Mucosa of rectum (tissue), 2 donors: ENCODE results near the gene C11orf68.
A peak's percentile ranks its signal among the peaks of the same experiment; 100 is the strongest.

Source experiments
- H3K27ac ChIP-seq, 2 donors: one replicate each; pipeline ENCODE4 v1.7.0; 2013; ENCODE audit warnings: inconsistent platforms in 2 of 2, low read depth in 2 of 2, low read length in 2 of 2
- H3K27me3 ChIP-seq, 2 donors: one replicate each; pipeline ENCODE4 v1.7.0; 2013; ENCODE audit warnings: low read length in 2 of 2; ENCODE audit not compliant: control insufficient read depth in 2 of 2, insufficient read depth in 2 of 2
- H3K36me3 ChIP-seq, 2 donors: one replicate each; pipeline ENCODE4 v1.7.0; 2013; ENCODE audit warnings: low read length in 2 of 2; ENCODE audit not compliant: control insufficient read depth in 2 of 2, insufficient read depth in 2 of 2
- H3K4me1 ChIP-seq, 2 donors: one replicate each; pipeline ENCODE4 v1.7.0; 2013; ENCODE audit warnings: low read length in 2 of 2, mild to moderate bottlenecking in 1 of 2; ENCODE audit not compliant: control insufficient read depth in 2 of 2, insufficient read depth in 2 of 2
- H3K4me3 ChIP-seq, 2 donors: one replicate each; pipeline ENCODE4 v1.7.0; 2013; ENCODE audit warnings: low read length in 2 of 2
- H3K9ac ChIP-seq, 2 donors: one replicate each; pipeline ENCODE4 v1.7.0; 2013; ENCODE audit warnings: low read length in 2 of 2, low read depth in 1 of 2, mild to moderate bottlenecking in 1 of 2
- H3K9me3 ChIP-seq, 2 donors: one replicate each; pipeline ENCODE4 v1.7.0; 2013; ENCODE audit warnings: low read length in 2 of 2; ENCODE audit not compliant: control insufficient read depth in 2 of 2
- donor health status: healthy.
- donor health status: Normal muscosa, but diverticular disease.

The C11orf68 gene

GRCh38 chr11:65927904-65928397 is 9.1 kb upstream of the C11orf68 start:
- Histone ChIP-seq H3K27me3 (no peaks in the 10 kb centered on the region), H3K4me3 (peak overlapping the region; percentile 15 to 48), H3K36me3 (no peaks in the 10 kb centered on the region), H3K27ac (peak overlapping the region in 1 of 2 donors; percentile 87), H3K4me1 (peaks cover 0 to 9% of the 10 kb centered on the region in 2 donors), H3K9ac (peak overlapping the region in 1 of 2 donors; percentile 38), H3K9me3 (no peaks in the 10 kb centered on the region)

DNA sequence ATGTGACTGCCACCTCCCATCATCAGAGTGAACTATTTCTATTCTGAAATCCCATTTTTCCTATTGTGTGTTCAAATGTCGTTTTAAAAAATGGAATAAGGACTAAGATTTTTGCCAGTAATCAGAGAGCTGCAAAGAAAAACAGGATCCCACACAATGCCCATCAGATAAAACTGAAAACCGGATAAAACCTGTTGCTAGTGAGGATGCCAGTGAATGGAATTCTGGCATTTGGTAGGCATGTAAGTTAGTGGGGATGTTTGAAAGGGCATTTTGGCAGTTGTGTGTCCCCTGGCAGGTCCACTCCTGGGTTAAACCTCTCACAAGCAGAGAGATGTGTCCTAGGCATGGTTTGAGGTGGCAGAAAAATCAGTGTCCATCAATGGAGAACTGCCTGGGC is 6.5 kb upstream of the C11orf68 start:
- H3K9ac ChIP-seq, result no peak overlapping the region
- no peaks in the 10 kb centered on the region for H3K27me3 ChIP-seq
- H3K4me1 ChIP-seq, result peaks cover 6 to 14% of the 10 kb centered on the region in 2 donors
- peaks cover 8 to 10% of the 10 kb centered on the region in 2 donors for H3K36me3 ChIP-seq
- H3K9me3 ChIP-seq, result no peaks in the 10 kb centered on the region
- no peak overlapping the region for H3K27ac ChIP-seq
- no peak overlapping the region for H3K4me3 ChIP-seq

DNA sequence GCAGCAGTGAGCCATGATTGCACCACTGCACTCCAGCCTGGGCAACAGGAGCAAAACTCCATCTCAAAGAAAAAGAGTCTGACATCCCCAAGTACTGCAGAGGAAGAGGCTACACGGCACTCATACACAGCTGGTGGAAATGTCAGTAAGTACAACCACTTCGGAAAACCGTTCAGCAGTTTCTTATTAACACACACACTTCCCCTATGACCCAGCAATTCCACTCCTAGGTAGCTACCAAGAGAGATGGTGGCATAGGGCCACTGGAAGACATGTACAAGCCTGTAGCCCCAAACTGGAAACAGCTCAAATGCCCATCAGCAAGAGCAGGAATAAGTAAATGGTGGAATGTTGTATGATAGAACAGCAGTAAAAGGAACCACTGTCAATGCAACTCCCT is 3.7 kb upstream of the C11orf68 start:
- Histone ChIP-seq H3K27me3 (no peaks in the 10 kb centered on the region), H3K4me3 (no peak overlapping the region), H3K36me3 (peaks cover 8 to 10% of the 10 kb centered on the region in 2 donors), H3K9ac (no peak overlapping the region), H3K4me1 (peaks cover 20% of the 10 kb centered on the region in 2 donors), H3K27ac (no peak overlapping the region), H3K9me3 (no peaks in the 10 kb centered on the region)

GRCh38 chr11:65921876-65922275 is 3.0 kb upstream of the C11orf68 start:
- Histone ChIP-seq H3K4me3 (no peak overlapping the region), H3K9me3 (no peaks in the 10 kb centered on the region), H3K27ac (no peak overlapping the region), H3K9ac (no peak overlapping the region), H3K4me1 (peaks cover 25 to 27% of the 10 kb centered on the region in 2 donors), H3K36me3 (peaks cover 8 to 10% of the 10 kb centered on the region in 2 donors), H3K27me3 (no peaks in the 10 kb centered on the region)

GRCh38 chr11:65921033-65921555 is 2.2 kb upstream of the C11orf68 start:
- H3K27ac ChIP-seq, result no peak overlapping the region
- H3K36me3 ChIP-seq, result peaks cover 8 to 10% of the 10 kb centered on the region in 2 donors
- no peaks in the 10 kb centered on the region for H3K27me3 ChIP-seq
- peak overlapping the region in 1 of 2 donors; percentile 24 for H3K9ac ChIP-seq
- no peaks in the 10 kb centered on the region for H3K9me3 ChIP-seq
- H3K4me3 ChIP-seq, result no peak overlapping the region
- peaks cover 27 to 28% of the 10 kb centered on the region in 2 donors for H3K4me1 ChIP-seq

DNA sequence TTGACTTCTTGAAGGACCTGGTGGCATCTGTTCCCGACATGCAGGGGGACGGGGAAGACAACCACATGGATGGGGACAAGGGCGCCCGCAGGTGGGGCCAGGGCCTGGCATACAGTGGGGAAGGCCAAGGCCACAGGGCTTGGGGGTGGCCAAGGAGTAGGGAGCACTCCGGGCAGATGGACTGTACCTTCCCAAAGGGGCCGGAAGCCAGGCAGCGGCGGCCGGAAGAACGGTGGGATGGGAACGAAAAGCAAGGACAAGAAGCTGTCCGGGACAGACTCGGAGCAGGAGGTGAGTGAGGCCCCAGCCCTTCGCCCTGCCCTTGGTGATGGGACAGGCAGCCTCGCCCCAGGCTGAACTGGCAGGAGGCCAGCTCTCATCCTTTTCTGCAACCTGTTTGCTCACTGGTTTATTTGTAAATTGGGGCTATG is 1.5 kb upstream of the C11orf68 start:
- peak overlapping the region; percentile 47 to 71 for H3K9ac ChIP-seq
- H3K9me3 ChIP-seq, result no peaks in the 10 kb centered on the region
- H3K36me3 ChIP-seq, result peaks cover 8 to 10% of the 10 kb centered on the region in 2 donors
- H3K4me3 ChIP-seq, result peak overlapping the region; percentile 76 to 78
- peak overlapping the region in 1 of 2 donors; percentile 77 for H3K27ac ChIP-seq
- no peaks in the 10 kb centered on the region for H3K27me3 ChIP-seq
- H3K4me1 ChIP-seq, result peaks cover 29 to 30% of the 10 kb centered on the region in 2 donors

- H3K9ac ChIP-seq, result peak overlapping the region; percentile 47 to 71
- H3K36me3 ChIP-seq, result peaks cover 8 to 10% of the 10 kb centered on the region in 2 donors
- peaks cover 34 to 35% of the 10 kb centered on the region in 2 donors for H3K4me1 ChIP-seq
- no peaks in the 10 kb centered on the region for H3K9me3 ChIP-seq
- H3K27ac ChIP-seq, result peak overlapping the region; percentile 77 to 81
- H3K4me3 ChIP-seq, result peak overlapping the region; percentile 76 to 78
- no peaks in the 10 kb centered on the region for H3K27me3 ChIP-seq
Measured at GRCh38 chr11:65919573-65920371, 910 bp upstream of the C11orf68 start.

GRCh38 chr11:65919141-65919572 is 295 bp upstream of the C11orf68 start, which contains the start of gene DRAP1:
TSS of gene DRAP1 (plus strand) at chr11:65919426. CDS start at chr11:65919502, 76 bp downstream.
- Histone ChIP-seq H3K36me3 (peaks cover 8 to 10% of the 10 kb centered on the region in 2 donors), H3K4me3 (peak within 1 kb of the TSS; percentile 79 to 91), H3K27ac (peak within 1 kb of the TSS; percentile 82 to 85), H3K4me1 (peaks cover 34 to 35% of the 10 kb centered on the region in 2 donors), H3K9me3 (no peaks in the 10 kb centered on the region), H3K27me3 (no peaks in the 10 kb centered on the region), H3K9ac (peak within 1 kb of the TSS; percentile 92)

DNA sequence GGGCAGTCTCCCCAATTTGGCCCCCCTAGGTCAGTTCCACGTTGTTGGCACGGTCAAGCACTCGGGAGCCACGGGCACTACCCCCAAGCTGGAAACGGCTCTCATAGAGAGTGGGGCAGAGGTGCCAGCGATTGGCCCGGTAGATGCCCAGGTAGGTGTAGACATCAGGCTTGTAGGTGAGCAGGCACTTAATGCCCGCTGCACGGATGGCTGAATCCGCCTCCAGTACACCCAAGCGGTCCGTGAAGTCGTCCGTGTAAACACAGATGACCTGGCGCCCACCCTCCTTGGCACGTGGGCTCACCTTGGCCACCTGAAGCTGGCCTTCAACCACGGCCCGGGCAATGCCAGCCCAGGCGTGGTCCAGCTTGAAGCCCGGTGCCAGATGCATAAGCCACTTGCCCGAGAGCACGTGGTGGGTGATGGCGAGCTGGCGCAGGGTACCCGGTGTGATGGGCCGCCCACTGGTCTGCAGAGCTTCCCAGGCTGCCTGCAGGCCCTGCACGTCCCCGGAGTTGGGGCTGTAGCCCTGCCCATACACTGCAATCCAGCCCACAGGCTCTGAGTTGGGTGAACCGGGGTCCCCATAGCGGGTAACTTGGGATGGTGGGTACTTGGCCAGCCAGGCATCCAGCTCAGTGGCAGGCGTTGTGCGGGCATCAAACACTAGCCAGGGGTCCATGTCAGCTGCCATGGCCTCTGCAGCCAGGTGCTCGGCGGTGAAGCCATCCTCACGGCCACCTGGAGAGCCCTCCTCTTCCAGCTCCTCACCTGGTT is 1.2 kb downstream of the C11orf68 start:
- H3K27me3 ChIP-seq, result no peaks in the 10 kb centered on the region
- H3K4me1 ChIP-seq, result peaks cover 34 to 35% of the 10 kb centered on the region in 2 donors
- peak overlapping the region; percentile 79 to 91 for H3K4me3 ChIP-seq
- H3K36me3 ChIP-seq, result peaks cover 8% of the 10 kb centered on the region in 2 donors
- peak overlapping the region; percentile 92 for H3K9ac ChIP-seq
- no peaks in the 10 kb centered on the region for H3K9me3 ChIP-seq
- H3K27ac ChIP-seq, result peak overlapping the region in 1 of 2 donors; percentile 85
